Left cardiac atrium (tissue), 4 donors: ENCODE data around the gene ERCC2. TPM values are rescaled to one million over a fixed set of nuclear protein-coding genes. Genes with fewer than 3 reads are reported as not detected.

Source experiments
- ATAC-seq, 2 donors: fragments of 200-7000 bp; cut with Tn5 transposase; one replicate each; pipeline ENCODE4 v1.9.1; 2020; ENCODE audit warnings: mild to moderate bottlenecking in 2 of 2, moderate library complexity in 2 of 2
- DNase-seq: peaks from one replicate; pipeline ENCODE4 v3.0.0-alpha.2; 2020
- intact Hi-C, 2 donors: fragments of 100-400 bp; cut with DNase I; formaldehyde crosslinking; loops; one replicate each; pipeline versions ENCODE4 v1.14.1 to v1.15.1; 2022 to 2023
- total RNA-seq, 2 donors: library from RNA; stranded (reverse); fragmentation: NEBNext Ultra II Directional; extraction: Animal tissue kit (Norgen Biotek cat#: 25700); gene quantifications; one replicate each; pipeline ENCODE4 v1.2.1, GENCODE V29; 2021
- donor health status: DM: no; HTN: yes; CAD: no.
- donor health status: DM: no; HTN: yes; CAD: no; lungs with severe emphysema.
- donor health status: DM: yes; HTN: yes; CAD: no.
- donor health status: Dilated cardiomyopathy.

Gene ERCC2
- total RNA-seq, 2 donors from 2014 or later = 12.7 to 13.0 TPM

DNA sequence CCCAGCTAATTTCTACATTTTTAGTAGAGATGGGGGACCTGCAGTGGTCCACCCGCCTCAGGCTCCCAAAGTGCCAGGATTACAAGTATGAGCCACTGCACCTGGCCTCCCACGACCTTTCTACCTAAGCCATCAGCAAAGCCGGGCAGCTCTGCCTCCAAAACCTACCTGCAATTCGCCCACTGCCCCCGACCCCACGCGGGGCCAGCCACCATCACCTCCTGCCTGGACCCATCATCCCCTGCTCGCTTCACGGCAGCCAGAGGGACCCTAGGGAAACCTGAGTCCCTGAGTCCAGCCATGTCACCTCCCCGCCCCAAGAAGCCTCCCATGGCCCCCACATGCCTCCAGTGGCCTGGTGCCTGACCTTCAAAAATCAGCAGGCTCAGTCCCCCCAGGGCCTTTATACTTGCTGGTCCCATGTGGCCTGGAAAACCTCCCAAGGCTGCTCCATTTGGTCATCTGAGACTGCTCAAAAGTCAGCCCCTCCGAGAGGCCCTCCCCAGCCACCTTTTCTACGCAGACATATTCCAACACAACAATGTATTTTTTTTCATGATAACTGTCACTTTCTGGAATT lies 12.1 kb downstream of the ERCC2 start:
- DNase-seq (no peak), ATAC-seq (no peak)
- intact Hi-C loops = no loop called here

GRCh38 chr19:45357445-45357783 lies 13.0 kb downstream of the ERCC2 start:
- intact Hi-C loops = no loop called here
- DNase-seq = no peak
- ATAC-seq = no peak

DNA sequence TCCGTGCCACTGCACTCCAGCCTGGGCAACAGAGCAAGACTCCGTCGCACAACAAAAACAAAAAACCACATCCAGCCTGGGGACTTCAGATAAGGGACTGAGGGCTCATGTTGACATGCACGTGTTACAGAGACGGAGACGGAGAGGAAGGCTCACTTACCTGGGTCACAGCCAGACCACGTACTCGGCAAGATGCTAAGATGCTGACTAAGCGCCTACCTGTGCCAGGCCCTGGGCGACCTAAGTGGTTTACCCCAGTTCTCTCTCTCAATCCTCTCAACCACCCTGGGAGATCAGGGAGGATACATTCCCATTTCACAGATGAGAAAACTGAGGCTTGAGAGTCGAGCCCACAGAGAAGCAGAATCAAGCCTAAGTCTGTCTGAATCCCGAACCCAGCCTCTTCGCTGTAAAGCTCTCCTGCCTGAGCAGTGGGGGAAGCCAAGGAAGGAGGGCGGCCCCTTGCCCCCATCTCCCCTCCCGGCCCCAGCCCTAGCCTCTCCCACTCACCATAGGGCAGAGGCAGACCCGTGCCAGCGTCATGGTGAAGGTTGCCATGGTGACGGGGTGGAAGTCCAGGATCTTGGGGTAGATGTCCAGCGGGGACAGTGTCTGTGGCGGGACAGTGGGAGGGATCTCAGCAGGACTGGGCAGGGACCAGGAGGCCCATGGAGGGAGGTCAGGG lies 13.5 kb downstream of the ERCC2 start:
- DNase-seq = no peak
- intact Hi-C loops = no loop called here
- ATAC-seq = no peak

DNA sequence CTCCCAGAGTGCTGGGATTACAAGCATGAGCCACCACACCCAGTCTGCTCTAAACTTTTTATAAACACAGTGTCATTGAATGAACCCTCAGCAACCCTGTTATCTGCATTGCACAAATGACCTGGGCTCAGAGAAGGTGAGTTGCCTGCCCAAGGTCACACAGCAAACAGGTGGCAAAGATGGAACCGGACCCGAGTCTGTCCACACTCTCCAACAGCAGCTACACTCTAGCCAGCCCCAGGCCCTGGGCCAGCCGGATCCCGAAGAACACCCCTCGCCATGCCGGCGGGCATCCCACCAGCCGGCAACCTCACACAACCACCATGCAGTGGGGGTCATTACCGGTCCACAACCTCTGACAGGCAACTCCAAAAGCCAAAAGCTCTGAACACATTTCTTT lies 14.5 kb downstream of the ERCC2 start:
- ATAC-seq (no peak), DNase-seq (no peak)
- intact Hi-C loops = no loop called here

DNA sequence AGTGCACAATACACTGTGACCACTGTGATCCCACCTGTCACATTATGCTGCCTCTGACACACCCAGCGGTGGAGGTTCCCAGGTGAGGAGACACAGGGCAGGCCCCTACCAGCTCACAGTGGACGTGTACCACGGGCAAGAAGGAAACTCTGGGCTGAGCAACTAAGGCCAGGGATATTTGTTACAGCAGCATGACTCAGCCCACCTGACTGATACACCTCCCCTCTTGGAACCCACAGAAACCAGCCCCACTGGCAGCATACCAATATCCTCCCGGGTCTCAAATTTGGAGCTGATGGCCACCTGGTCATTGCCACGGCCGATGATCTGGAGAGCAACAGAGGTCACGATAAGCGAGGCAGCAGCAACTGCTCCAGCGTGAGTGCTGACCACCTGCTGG lies 15.0 kb downstream of the ERCC2 start:
- no peak for ATAC-seq
- DNase-seq = no peak
- intact Hi-C loops = no loop called here

DNA sequence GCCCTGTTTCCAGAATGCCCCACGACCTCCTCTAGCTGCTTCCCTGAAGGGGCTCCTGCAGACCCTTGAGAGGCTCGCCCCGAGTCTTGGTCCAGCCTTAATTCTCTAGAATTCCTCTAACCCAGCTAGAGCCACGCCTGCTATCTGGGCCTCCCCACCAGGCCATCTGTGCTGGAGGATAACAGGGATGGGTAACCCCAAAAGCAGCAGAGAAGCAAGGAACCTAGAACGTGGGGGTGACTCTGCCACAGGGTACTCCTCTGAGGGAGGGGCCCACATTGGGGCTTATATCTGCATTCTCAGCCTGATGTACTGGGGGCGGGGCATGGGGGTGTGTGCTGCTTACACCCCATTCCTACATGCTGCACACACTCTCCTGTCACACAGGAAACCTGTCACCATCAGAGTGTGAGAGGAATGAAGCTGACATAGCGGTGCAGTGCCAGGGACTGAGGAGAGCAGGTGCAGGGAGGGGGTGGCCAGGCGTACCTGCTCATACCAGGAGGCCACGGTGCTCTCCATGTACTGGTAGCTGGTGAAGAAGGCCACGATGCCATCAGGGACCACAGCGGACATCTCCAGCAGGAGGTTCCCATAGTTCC lies 16.0 kb downstream of the ERCC2 start:
- intact Hi-C loops = no loop called here
- ATAC-seq (no peak), DNase-seq (no peak)

- intact Hi-C loops = no loop called here
- DNase-seq (no peak), ATAC-seq (no peak)
Measured at GRCh38 chr19:45352914-45353796, 17.2 kb downstream of the ERCC2 start.

GRCh38 chr19:45352471-45352870 lies 17.9 kb downstream of the ERCC2 start:
- no peak for ATAC-seq
- intact Hi-C loops = no loop called here
- no peak for DNase-seq

- no peak for ATAC-seq
- intact Hi-C loops = no loop called here
Measured at GRCh38 chr19:45352062-45352461, 18.3 kb downstream of the ERCC2 start.

DNA sequence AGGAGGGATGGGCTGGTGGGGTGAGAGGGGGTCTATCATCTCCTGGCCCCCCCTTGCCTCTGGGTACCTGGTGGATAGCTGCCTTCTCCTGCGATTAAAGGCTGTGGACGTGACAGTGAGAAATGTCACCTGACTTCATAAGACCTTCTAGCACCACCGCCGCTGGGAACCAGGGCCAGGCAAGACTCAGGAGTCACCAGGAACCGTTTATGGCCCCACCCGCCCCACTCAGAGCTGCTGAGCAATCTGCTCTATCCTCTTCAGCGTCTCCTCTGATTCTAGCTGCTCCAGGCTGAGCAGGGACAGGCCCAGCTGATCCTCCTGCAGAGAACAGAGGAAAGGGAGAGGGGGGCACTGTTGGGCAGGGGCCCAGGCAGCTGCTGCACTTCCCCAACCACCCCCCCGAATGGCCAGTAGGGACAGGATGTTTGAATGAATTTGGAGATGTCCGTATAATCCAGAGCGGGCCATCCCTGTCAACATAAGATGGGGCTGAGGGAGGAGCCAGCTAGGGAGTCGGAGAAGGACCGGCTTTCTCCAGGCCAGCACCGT lies 18.9 kb downstream of the ERCC2 start:
- intact Hi-C loops = no loop called here
- ATAC-seq = no peak
- no peak for DNase-seq

More at GRCh38 chr19:45352062-45352461, 18.3 kb downstream of the ERCC2 start:
- DNase-seq = no peak

GRCh38 chr19:45350477-45351058 lies 19.8 kb downstream of the ERCC2 start:
- DNase-seq (no peak), ATAC-seq (no peak)
- intact Hi-C loops = no loop called here

- DNase-seq (no peak), ATAC-seq (no peak)
- intact Hi-C loops = no loop called here
Measured at GRCh38 chr19:45349430-45349941, 20.9 kb downstream of the ERCC2 start.

DNA sequence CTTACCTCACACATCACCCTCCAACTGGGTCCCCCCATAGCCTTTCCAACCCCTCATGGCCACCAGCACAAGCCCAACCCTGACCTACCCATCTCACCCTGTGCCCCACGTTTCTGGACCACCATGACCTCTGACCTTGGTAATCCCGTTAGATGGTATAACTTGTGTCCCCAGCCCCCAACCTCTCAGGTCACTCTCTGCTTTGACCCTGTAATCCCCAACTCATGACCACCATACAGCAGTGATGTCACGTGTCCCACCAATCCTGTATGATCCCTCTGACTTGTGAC lies 21.3 kb downstream of the ERCC2 start:
- intact Hi-C loops = no loop called here
- DNase-seq = no peak
- no peak for ATAC-seq

DNA sequence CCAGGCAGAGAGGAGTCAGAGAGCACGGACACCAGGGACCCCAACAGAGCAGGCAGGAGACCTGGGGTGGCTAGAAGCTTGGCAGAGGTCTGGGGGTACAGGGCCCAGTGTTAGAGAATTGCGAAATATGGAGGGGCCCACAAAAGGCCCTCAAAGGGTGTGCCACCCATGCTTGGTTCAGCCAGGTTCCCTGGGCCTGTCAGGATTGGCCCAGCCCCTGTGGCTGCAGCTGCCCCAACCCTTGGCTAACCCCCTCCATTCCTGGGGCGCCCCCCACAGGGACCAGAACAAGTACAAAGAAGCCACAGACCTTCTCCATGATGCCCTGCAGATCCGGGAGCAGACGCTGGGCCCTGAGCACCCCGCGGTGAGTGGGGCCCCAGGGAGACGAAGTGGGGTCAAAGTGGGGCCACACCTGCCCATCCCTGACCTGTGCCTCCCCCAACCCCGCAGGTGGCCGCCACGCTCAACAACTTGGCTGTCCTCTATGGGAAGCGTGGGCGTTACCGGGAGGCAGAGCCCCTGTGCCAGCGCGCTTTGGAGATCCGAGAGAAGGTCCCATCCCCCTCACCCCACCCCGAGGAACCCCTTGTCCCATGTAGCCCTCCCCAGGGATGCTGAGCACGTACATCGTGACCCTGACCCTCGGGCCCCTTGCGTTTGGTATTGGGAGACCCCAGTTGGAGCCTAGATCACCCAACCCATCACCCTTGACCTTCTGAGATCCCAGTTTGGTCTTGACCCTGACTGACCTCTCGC lies 21.8 kb downstream of the ERCC2 start:
- ATAC-seq (no peak), DNase-seq (no peak)
- intact Hi-C loops = no loop called here

- DNase-seq (no peak), ATAC-seq (no peak)
- intact Hi-C loops = no loop called here
Measured at GRCh38 chr19:45347570-45348366, 22.6 kb downstream of the ERCC2 start.

DNA sequence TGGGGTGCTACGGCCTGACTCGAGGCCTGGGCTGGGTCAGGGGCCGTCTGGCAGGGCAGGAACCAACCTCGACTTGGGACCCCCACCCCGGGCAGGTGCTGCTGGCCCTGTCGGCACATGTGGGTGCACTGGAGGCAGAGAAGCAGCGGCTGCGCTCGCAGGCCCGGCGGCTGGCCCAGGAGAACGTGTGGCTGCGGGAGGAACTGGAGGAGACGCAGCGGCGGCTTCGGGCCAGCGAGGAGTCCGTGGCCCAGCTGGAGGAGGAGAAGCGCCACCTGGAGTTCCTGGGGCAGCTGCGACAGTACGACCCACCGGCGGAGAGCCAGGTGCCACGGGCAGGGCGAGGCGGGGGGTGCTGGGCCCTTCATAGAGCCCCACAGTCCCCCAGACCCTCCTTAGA lies 23.9 kb downstream of the ERCC2 start:
- intact Hi-C loops = no loop called here

GRCh38 chr19:45345506-45345860 lies 24.9 kb downstream of the ERCC2 start:
- ATAC-seq = no peak
- intact Hi-C loops = no loop called here

More for the DNA sequence above, 23.9 kb downstream of the ERCC2 start:
- ATAC-seq (no peak), DNase-seq (no peak)

More at GRCh38 chr19:45345506-45345860, 24.9 kb downstream of the ERCC2 start:
- no peak for DNase-seq
